ENCODE data around the gene NAT8L.
A peak's percentile ranks its signal among the peaks of the same experiment; 100 is the strongest.
"Not testable (repeated sequence)": the region's sequence is repeated elsewhere in the genome, so short reads cannot be mapped to it uniquely, and the experiment has no call there.

The NAT8L gene

GRCh38 chr4:2059046-2059725, at the start of gene NAT8L:
Gene NAT8L (plus strand): TSS chr4:2059327. CDS start chr4:2059512, 185 bp downstream.
- H3K4me3 ChIP-seq (ENCODE audit: low read depth, low read length): peak within 1 kb of the TSS; percentile 24

DNA sequence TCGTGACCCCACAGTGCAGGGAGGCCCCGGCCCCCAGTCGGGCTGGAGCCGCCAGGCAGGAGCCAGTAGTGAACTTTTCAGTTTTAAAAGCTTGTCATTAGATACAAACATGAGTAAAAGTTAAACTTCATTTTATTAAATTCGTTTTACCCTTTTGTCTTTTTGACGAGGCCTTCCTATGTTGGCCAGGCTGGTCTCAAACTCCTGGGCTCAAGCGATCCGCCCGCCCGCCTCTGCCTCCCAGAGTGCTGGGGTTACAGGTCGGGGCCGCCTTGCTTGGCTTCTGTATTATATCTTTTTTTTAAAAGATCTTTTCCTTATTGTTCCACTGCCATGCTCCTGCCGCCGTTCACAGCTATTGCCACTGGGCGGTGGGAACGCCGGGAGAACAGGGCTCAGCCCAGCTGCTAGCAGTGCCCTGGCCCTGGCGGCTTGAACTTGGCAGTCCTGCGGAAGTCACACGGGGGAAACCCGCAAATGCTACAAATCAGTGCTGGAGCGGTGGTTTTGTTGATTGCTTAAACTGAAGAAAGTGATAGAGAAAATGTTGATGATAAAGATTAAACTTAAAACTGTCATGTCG, 49.4 kb upstream of the NAT8L start:
- H3K4me3 ChIP-seq (ENCODE audit: low read depth, low read length): peak overlapping the region; percentile 100

GRCh38 chr4:2011583-2011982, 47.5 kb upstream of the NAT8L start:
- no peak overlapping the region for H3K4me3 ChIP-seq (ENCODE audit: low read depth, low read length)

DNA sequence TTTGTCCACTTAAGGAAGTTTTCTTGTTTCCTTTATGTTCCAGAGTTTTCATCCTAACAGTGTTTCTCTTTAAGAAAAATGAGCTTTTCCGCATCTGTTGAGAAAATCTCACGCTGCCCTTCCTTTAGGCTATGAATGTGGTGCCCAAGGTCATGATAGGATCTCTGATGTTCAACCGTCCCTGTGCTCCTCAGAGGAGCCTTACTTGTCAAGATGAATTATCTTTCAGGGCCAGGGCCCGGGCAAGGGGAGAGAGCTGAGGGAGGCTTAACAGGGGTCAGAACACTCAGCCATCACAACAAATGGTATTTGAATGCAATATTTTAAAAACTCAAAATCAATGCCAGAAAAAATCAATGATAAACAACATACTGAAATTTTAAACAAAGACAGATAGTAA, 44.1 kb upstream of the NAT8L start:
- no peak overlapping the region for H3K4me3 ChIP-seq (ENCODE audit: low read depth, low read length)

DNA sequence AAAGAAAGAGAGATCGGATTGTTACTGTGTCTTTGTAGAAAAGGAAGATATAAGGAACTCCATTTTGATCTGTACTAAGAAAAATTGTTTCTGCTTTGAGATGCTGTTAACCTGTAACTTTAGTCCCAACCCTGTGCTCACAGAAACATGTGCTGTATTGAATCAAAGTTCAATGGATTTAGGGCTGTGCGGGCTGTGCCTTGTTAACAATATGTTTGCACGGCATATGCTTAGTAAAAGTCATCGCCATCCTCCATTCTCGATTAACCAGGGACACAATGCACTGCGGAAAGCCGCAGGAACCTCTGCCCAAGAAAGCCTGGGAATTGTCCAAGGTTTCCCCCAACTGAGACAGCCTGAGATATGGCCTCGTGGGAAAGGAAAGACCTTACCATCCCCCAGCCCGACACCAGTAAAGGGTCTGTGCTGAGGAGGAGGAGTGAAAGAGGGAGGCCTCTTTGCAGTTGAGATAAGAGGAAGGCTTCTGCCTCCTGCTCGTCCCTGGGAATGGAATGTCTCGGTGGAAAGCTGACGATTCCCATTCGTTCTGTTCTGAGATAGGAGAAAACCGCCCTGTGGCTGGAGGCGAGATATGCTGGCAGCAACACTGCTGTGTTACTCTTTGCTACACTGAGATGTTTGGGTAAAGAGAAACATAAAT, 37.6 kb upstream of the NAT8L start:
- not testable (repeated sequence) for H3K4me3 ChIP-seq (ENCODE audit: low read depth, low read length)

DNA sequence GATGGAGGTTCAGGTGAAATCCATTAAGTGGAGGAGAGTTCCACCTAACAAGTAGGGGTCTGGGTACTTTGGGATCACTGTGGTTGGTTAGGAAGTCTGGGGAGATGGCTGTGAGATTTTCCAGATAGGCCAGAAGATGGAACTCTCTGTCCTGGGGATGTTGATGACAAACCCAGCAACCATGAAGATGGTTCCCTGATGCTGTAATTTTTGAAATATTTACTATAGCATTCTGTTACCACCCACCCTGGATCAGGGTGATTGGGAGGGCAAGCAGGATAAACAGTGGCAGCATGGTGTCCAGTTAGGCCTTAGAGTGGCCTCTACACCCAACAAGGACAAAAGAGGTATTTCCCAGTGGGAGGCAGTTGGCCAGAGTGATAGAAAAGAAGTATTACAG, 34.4 kb upstream of the NAT8L start:
- H3K4me3 ChIP-seq (ENCODE audit: low read depth, low read length): no peak overlapping the region

GRCh38 chr4:2025817-2026216, 33.3 kb upstream of the NAT8L start:
- H3K4me3 ChIP-seq (ENCODE audit: low read depth, low read length): no peak overlapping the region

GRCh38 chr4:2027120-2027519, 32.0 kb upstream of the NAT8L start:
- not testable (repeated sequence) for H3K4me3 ChIP-seq (ENCODE audit: low read depth, low read length)

GRCh38 chr4:2031161-2031560, 28.0 kb upstream of the NAT8L start:
- H3K4me3 ChIP-seq (ENCODE audit: low read depth, low read length): not testable (repeated sequence)

DNA sequence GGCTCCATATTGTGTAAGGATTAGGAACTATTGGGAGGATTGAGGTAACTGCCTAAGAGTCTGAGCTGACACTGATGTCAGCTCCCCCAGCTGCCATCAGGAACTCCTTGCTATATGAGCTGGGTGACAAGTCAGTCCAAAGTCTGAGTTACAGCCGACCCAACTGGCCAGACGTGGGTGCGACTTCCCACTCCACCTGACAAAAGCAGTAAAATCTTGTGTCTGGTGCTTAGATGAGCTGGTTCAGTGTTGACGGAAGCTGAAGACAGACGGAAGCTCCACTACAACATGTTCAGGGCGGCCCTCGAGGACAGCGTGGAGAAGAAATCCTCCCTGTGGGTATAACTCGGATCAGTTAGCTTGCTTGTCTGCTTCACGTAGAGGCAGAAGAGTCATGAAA, 22.8 kb upstream of the NAT8L start:
- H3K4me3 ChIP-seq (ENCODE audit: low read depth, low read length): no peak overlapping the region

GRCh38 chr4:2036866-2037265, 22.3 kb upstream of the NAT8L start:
- no peak overlapping the region for H3K4me3 ChIP-seq (ENCODE audit: low read depth, low read length)

GRCh38 chr4:2040391-2041238, 18.5 kb upstream of the NAT8L start:
- no peak overlapping the region for H3K4me3 ChIP-seq (ENCODE audit: low read depth, low read length)

DNA sequence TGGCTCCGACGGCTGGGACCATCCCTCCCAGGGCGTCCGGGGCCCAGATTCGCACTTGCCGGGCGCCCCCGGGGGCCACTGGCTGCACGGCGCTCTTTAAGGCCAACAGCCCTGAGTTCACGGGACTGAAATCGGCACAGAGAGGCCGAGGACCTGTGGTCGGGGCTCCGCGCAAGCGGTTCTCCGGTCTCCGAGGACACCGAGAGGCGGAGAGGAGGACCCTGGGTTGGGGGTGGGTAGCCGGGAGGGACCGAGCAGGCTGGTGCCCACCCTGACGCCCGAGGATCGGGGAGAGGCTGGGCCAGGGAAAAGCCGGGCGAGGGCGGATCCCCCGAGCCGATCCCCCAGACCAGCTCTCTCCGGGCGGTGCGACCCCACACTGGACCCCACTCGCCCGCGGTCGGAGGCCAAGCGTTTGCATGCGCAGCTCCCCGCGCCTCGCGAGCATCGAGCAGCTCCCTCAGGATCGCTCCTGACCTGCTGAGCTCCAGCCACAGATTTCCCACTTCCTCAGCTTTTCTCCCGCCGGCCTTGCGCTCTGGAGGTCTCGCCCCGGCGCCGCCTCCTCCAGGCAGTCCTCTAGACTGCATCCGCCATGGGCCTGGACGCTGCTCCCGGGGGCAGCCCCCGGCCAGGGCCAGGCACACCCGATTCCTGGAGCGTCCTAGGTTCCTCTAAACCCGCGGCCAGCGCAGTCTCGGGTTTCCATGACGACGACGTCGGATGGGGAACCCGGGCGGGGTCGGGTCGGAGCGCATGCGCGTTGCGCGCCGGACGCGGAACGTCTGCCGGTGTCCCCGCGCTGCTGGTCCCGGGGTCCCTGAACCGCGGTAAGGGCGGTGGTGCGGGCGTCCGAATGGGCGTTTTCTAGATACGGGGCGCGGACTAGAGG, 17.6 kb upstream of the NAT8L start:
- peak overlapping the region; percentile 51 for H3K4me3 ChIP-seq (ENCODE audit: low read depth, low read length)

DNA sequence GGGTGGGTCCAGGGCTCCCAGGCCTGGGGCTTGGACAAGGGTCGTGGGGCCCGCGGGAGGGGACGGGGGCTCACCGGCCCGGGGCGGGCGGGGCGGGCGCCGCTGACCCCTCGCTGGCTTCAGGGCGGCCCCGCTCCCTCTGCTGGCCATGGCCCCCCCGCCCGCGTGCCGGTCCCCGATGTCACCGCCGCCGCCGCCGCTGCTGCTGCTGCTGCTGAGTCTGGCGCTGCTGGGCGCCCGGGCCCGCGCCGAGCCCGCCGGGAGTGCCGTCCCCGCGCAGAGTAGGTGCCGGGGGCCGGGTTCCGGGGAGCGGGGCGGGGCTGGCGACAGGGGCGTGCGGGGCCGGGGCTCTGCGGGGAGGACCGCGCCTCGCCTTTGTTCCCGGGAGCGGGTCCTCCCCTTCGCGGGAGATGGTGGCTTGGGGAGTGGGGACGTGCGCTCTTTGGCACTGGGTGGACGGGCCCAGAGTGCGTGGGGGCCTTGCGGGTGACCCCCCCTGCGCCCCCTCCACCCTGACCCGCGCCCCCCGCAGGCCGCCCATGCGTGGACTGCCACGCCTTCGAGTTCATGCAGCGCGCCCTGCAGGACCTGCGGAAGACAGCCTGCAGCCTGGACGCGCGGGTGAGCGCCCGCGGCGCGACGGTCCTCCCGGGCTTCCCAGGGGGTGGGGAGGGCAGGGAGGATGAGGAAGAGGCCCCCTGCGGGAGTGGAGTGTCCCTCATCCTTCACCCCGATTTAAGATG, 16.8 kb upstream of the NAT8L start:
- peak overlapping the region; percentile 51 for H3K4me3 ChIP-seq (ENCODE audit: low read depth, low read length)

GRCh38 chr4:2042947-2043395, 16.2 kb upstream of the NAT8L start:
- no peak overlapping the region for H3K4me3 ChIP-seq (ENCODE audit: low read depth, low read length)

DNA sequence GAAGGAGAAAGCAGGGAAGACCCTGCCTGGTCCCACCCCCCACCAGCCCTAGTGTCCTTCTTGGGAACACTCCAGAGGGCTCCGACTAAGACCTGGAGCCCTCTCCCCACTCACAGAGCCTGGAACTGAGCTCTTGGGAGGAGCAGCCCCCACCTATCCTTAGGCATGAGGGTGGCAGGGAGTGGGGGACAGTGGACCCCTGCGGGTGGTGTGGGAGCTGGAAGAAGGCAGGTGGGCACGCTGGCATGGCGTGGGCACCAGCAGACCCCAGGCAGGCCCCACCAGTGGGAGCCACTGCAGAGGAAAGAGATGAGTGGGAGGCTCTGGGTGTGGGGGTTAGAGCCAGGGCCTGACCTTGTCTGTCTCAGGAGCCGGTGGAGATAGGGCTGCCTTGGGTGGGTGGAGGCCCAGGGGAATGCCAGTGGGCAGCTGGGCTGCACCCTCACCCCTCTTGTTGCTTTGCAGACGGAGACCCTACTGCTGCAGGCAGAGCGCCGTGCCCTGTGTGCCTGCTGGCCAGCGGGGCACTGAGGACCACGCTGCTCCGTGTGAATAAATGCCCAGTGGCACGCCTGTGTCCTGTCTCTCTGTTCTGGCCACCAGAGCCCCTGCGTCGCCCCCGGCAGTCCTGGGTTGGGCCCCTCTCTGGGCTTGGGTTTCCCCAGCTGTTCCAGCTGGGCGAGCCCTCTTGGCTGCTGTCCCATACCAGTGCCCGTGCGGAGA, 15.6 kb upstream of the NAT8L start:
- H3K4me3 ChIP-seq (ENCODE audit: low read depth, low read length): no peak overlapping the region

GRCh38 chr4:2044119-2044485, 15.0 kb upstream of the NAT8L start:
- H3K4me3 ChIP-seq (ENCODE audit: low read depth, low read length): no peak overlapping the region

DNA sequence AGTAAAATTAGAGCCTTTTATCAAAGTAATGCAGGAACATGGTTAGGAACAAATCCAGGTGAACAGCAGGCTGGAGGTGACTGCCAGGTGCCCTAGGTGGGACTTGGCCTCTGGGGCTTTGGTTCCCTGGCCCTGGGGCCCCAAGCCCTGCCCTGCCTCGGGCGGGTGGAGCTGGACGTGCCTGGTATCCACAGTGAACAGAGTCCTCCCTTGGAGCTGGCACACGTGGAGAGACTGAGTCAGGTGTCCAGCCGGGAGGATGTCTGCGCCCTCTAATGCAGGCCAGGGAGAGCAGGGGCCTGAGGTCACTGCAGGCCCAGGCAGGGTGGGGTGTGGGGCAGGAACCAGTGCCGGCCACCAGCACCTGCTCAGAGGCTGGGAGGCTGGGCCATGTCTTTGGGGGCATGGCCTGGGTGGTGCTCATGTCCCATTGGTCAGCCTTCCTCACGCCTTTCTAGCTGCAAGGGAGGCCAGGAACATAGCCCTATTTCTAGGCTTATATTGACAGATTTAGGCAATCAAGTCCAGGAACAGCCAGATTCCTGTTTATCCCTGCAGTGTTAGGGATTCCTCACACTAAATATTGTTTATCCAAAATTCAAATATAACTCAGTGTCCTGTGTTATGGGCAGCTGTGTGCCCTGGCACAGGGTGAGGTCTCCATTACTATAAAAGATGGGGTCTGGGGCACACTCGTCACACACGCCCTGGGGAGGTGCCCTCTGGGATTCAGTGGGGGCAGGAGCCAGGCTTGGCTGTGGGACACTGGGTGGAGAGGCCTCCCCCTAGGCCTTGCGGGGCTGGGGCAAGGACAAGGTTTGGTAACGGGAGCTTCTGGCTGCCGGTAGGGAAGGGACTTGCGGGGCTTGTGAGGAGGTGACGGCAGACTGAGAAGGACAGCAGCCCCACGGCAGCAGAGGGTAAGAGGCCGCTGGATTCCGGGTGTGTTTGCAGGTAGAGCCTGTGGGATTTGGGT, 14.3 kb upstream of the NAT8L start:
- H3K4me3 ChIP-seq (ENCODE audit: low read depth, low read length): no peak overlapping the region
